ENCODE measurements around the gene ADAM12.

DNA sequence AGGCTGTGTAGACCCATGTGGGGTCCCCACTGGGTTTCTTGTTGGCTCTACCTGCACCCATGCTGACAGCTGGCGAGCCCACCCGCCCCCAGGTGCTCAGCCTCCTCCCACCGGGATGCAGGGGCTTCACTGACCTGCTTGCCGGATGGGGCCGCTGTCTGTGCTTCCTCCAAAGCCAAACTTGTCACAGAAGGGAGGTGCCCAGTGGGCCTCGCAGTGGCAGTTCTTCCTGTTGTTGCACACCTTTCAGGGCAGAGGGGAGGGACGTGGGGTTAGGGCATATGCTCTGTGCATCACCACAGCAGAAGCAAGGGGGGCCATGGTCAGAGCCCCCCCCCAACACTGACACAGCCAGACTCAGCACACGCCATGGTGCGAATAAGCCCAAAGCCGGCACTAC lies 345.4 kb downstream of the ADAM12 start:
- TF ChIP-seq, protein P1, sequence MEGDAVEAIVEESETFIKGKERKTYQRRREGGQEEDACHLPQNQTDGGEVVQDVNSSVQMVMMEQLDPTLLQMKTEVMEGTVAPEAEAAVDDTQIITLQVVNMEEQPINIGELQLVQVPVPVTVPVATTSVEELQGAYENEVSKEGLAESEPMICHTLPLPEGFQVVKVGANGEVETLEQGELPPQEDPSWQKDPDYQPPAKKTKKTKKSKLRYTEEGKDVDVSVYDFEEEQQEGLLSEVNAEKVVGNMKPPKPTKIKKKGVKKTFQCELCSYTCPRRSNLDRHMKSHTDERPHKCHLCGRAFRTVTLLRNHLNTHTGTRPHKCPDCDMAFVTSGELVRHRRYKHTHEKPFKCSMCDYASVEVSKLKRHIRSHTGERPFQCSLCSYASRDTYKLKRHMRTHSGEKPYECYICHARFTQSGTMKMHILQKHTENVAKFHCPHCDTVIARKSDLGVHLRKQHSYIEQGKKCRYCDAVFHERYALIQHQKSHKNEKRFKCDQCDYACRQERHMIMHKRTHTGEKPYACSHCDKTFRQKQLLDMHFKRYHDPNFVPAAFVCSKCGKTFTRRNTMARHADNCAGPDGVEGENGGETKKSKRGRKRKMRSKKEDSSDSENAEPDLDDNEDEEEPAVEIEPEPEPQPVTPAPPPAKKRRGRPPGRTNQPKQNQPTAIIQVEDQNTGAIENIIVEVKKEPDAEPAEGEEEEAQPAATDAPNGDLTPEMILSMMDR (IDR thresholded peaks at IDR 0.05): no peak
- no peak for TF ChIP-seq EZH2phosphoT487 (IDR thresholded peaks at IDR 0.05)
- no peak for TF ChIP-seq EZH2 (IDR thresholded peaks at IDR 0.05)
